Measurements from ENCODE around the gene EEIG2. TPM values are rescaled to one million over a fixed set of nuclear protein-coding genes. Genes with fewer than 3 reads are reported as not detected.
A peak's percentile ranks its signal among the peaks of the same experiment; 100 is the strongest.

The EEIG2 gene
- total RNA-seq, 1 donor from 2014 or later, result 12.7 TPM

DNA sequence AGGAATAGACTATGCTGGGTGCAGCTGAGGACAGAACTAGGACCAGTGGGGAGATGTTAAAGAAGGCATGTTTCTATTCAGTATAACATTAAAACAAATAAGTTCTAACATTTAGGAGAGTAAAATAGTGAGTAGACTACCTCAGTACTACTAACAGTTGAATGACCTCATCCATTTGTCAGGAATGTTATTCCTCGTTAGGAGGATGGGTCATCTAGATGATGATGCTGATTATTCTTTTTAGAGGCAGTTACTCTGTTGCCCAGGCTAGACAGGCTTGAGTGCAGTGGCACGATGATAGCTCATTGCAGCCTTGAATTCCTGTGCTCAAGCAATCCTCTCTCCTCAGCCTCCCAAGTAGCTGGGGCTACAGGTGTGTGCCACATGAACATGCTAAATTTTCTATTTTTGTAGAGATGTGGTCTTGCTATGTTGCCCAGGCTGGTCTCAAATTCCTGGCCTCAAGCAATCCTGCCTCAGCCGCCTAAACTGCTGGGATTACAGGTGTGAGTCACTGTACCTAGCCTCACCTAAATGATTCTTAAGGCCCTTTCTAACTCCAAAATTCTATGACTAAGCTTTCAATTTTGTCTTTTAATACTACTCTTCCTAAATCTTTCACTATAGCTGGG, 9.3 kb downstream of the EEIG2 start:
- DNase-seq (no peak), ATAC-seq (no peak)
- TF ChIP-seq, protein P1, sequence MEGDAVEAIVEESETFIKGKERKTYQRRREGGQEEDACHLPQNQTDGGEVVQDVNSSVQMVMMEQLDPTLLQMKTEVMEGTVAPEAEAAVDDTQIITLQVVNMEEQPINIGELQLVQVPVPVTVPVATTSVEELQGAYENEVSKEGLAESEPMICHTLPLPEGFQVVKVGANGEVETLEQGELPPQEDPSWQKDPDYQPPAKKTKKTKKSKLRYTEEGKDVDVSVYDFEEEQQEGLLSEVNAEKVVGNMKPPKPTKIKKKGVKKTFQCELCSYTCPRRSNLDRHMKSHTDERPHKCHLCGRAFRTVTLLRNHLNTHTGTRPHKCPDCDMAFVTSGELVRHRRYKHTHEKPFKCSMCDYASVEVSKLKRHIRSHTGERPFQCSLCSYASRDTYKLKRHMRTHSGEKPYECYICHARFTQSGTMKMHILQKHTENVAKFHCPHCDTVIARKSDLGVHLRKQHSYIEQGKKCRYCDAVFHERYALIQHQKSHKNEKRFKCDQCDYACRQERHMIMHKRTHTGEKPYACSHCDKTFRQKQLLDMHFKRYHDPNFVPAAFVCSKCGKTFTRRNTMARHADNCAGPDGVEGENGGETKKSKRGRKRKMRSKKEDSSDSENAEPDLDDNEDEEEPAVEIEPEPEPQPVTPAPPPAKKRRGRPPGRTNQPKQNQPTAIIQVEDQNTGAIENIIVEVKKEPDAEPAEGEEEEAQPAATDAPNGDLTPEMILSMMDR (IDR thresholded peaks at IDR 0.05), result no peak
- no peaks in the 10 kb centered on the region for H3K4me1 ChIP-seq
- H3K9me3 ChIP-seq, result no peaks in the 10 kb centered on the region
- intact Hi-C loops (cut with DNase I), result no loop called here
- no peaks in the 10 kb centered on the region for H3K36me3 ChIP-seq
- no peak overlapping the region for H3K4me3 ChIP-seq
- H3K27ac ChIP-seq, result no peak overlapping the region
- no peaks in the 10 kb centered on the region for H3K27me3 ChIP-seq

DNA sequence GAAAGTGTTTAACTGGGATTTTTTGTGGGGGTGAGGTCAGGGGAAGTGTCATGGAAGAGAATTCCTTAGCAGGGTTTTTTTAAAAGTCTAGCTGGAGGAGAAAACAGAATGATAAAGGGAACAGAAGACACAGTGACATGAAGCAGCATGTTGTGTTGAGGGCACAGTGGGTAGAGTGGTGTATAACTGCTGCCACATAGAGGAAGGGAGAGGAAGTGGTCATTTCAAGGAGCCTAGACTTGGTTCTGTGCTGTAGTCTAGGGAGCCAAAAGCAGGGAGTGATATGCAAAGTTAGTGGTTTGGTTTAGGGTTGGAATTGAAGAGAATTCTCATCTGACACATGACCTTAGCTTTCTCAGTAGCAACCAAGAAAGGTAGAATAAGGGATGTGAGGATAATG, 10.2 kb downstream of the EEIG2 start:
- no peaks in the 10 kb centered on the region for H3K9me3 ChIP-seq
- no peaks in the 10 kb centered on the region for H3K4me1 ChIP-seq
- intact Hi-C loops (cut with DNase I), result no loop called here
- DNase-seq, result no peak
- H3K27me3 ChIP-seq, result no peaks in the 10 kb centered on the region
- H3K36me3 ChIP-seq, result no peaks in the 10 kb centered on the region
- no peak overlapping the region for H3K27ac ChIP-seq
- peak; percentile 95 for ATAC-seq
- TF ChIP-seq, protein P1 (IDR thresholded peaks at IDR 0.05), result peak; percentile 44
- H3K4me3 ChIP-seq, result no peak overlapping the region

DNA sequence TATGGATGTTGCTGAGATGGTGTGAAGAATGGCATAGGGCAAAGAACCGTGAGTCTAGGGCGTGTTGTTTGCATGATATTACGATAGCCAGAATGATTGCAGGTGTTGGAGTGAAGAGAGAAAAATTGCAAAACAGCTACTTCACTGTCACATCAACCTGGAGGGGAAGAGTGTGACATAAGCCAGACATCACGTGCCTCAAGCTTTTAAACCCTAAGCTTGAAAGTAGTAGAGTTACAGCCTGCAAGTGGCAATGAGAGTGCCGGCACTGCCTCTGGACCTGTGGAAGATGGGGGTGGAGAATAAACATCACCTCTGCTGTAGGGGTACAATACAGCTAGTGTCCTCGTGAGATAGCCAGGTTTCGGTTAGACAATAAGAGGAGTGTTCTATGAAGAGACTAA, 11.1 kb downstream of the EEIG2 start:
- Histone ChIP-seq H3K36me3 (no peaks in the 10 kb centered on the region), H3K27me3 (no peaks in the 10 kb centered on the region), H3K4me3 (no peak overlapping the region), H3K27ac (no peak overlapping the region), H3K4me1 (no peaks in the 10 kb centered on the region), H3K9me3 (no peaks in the 10 kb centered on the region)
- TF ChIP-seq, protein P1 (IDR thresholded peaks at IDR 0.05), result no peak
- intact Hi-C loops (cut with DNase I), result no loop called here
- DNase-seq, result no peak
- ATAC-seq, result peak; percentile 75

DNA sequence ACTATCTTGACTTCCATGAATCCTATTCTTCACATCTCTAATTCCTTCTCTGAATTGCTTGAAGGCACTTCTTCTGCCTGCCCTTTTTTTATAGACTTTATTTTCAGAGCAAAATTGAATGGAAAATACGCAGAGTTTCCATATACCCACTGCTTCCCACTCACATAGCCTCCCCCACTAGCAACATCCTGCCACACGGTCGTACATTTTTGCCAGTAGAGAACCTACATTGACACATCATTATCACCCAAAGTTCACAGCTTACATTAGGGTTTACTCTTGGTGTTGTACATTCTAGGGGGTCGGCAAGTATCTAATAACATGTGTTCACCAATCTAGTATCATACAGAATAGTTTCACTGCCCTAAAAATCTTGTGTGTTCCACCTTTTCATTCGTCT, 12.3 kb downstream of the EEIG2 start:
- Histone ChIP-seq H3K36me3 (no peaks in the 10 kb centered on the region), H3K27me3 (no peaks in the 10 kb centered on the region), H3K27ac (no peak overlapping the region), H3K4me3 (no peak overlapping the region), H3K4me1 (no peaks in the 10 kb centered on the region), H3K9me3 (no peaks in the 10 kb centered on the region)
- TF ChIP-seq, protein P1 (IDR thresholded peaks at IDR 0.05), result no peak
- intact Hi-C loops (cut with DNase I), result no loop called here
- DNase-seq (no peak), ATAC-seq (no peak)

DNA sequence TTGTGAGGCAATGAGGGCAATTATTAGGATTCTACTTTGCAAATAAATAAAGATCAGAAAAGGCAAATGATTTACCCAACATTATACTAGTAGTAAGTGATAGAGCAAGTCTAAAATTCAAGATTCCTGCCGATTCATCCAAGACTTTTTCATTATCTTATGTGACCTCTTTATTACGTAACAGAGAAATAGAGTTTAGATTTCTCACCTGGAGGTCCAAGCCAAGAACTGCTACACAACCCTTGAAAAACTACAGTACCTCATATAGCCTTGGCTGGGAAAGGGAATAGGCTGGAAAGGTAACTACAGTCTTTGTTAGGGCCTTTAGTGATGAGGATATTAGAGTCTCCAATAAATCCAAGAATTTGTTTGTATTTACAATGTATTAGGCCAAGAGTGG, 13.3 kb downstream of the EEIG2 start:
- H3K4me1 ChIP-seq, result no peaks in the 10 kb centered on the region
- intact Hi-C loops (cut with DNase I), result no loop called here
- no peaks in the 10 kb centered on the region for H3K27me3 ChIP-seq
- DNase-seq (no peak), ATAC-seq (no peak)
- H3K9me3 ChIP-seq, result no peaks in the 10 kb centered on the region
- TF ChIP-seq, protein P1 (IDR thresholded peaks at IDR 0.05), result no peak
- H3K36me3 ChIP-seq, result no peaks in the 10 kb centered on the region
- H3K4me3 ChIP-seq, result no peak overlapping the region
- no peak overlapping the region for H3K27ac ChIP-seq

DNA sequence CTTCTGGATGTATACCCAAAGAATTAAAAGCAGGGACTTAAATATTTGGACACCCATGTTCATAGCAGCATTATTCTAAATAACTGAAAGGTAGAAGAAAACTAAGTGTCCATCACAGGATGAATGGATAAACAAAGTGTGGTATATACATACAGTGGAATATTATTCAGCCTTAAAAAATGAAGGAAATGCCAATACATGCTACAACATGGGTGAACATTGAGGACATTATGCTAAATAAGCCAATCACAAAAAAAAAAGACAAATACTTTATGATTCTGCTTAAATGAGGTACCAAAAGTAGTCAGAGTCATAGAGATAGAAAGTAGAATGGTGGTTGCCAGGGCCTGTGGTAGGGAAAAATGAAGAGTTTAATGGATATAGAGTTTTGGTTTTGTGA, 14.1 kb downstream of the EEIG2 start:
- no peaks in the 10 kb centered on the region for H3K9me3 ChIP-seq
- ATAC-seq (no peak), DNase-seq (no peak)
- TF ChIP-seq, protein P1 (IDR thresholded peaks at IDR 0.05), result no peak
- intact Hi-C loops (cut with DNase I), result no loop called here
- H3K27me3 ChIP-seq, result no peaks in the 10 kb centered on the region
- H3K4me3 ChIP-seq, result no peak overlapping the region
- no peaks in the 10 kb centered on the region for H3K36me3 ChIP-seq
- H3K4me1 ChIP-seq, result no peaks in the 10 kb centered on the region
- no peak overlapping the region for H3K27ac ChIP-seq
